ENCODE data around the gene FOXK2.

The FOXK2 gene

GRCh38 chr17:82590881-82591539, 71.5 kb downstream of the FOXK2 start:
- DNase-seq (ENCODE audit: low read depth): no peak

GRCh38 chr17:82592289-82592766, 72.8 kb downstream of the FOXK2 start:
- no peak for DNase-seq (ENCODE audit: low read depth)

GRCh38 chr17:82592767-82593589, 73.4 kb downstream of the FOXK2 start:
- DNase-seq (ENCODE audit: low read depth): no peak

GRCh38 chr17:82593590-82594087, 74.1 kb downstream of the FOXK2 start:
- DNase-seq (ENCODE audit: low read depth): no peak

GRCh38 chr17:82594571-82594970, 75.0 kb downstream of the FOXK2 start:
- DNase-seq (ENCODE audit: low read depth): no peak

- DNase-seq (ENCODE audit: low read depth): no peak
Measured at GRCh38 chr17:82595893-82596292, 76.4 kb downstream of the FOXK2 start.

- no peak for DNase-seq (ENCODE audit: low read depth)
Measured at GRCh38 chr17:82596296-82596695, 76.8 kb downstream of the FOXK2 start.

GRCh38 chr17:82596837-82597672, 77.5 kb downstream of the FOXK2 start:
- DNase-seq (ENCODE audit: low read depth): no peak

- no peak for DNase-seq (ENCODE audit: low read depth)
Measured at GRCh38 chr17:82598256-82599119, 79.0 kb downstream of the FOXK2 start.

- DNase-seq (ENCODE audit: low read depth): no peak
Measured at GRCh38 chr17:82599674-82600661, 80.4 kb downstream of the FOXK2 start.

GRCh38 chr17:82600731-82601446, 81.4 kb downstream of the FOXK2 start:
- DNase-seq (ENCODE audit: low read depth): no peak

- no peak for DNase-seq (ENCODE audit: low read depth)
Measured at GRCh38 chr17:82601447-82602000, 82.0 kb downstream of the FOXK2 start.

- no peak for DNase-seq (ENCODE audit: low read depth)
Measured at GRCh38 chr17:82602487-82602886, 83.0 kb downstream of the FOXK2 start.

GRCh38 chr17:82602986-82603710, 83.6 kb downstream of the FOXK2 start:
- DNase-seq (ENCODE audit: low read depth): no peak

- DNase-seq (ENCODE audit: low read depth): no peak
Measured at GRCh38 chr17:82603981-82604448, 84.5 kb downstream of the FOXK2 start.

- no peak for DNase-seq (ENCODE audit: low read depth)
Measured at GRCh38 chr17:82604532-82604931, 85.0 kb downstream of the FOXK2 start.

- DNase-seq (ENCODE audit: low read depth): no peak
Measured at GRCh38 chr17:82605939-82606600, 86.5 kb downstream of the FOXK2 start.

- no peak for DNase-seq (ENCODE audit: low read depth)
Measured at GRCh38 chr17:82608816-82609215, 89.3 kb downstream of the FOXK2 start.

All from stimulated activated CD8-positive, alpha-beta memory T cell treated with anti-CD3 and anti-CD28 coated beads, Interleukin-15, amount 100 ng/mL, for 1 hour (primary cell).